Heart left ventricle (tissue), 16 donors: ENCODE measurements around the gene TNK2. TPM values are rescaled to one million over a fixed set of nuclear protein-coding genes. Genes with fewer than 3 reads are reported as not detected.

Experiments used
- ATAC-seq, 4 donors: fragments of 200-7000 bp; cut with Tn5 transposase; one replicate each; pipeline ENCODE4 v1.9.1; 2020 to 2022; ENCODE audit warnings: moderate library complexity in 4 of 4, mild to moderate bottlenecking in 3 of 4, moderate number of reproducible peaks in 1 of 4
- DNase-seq, 5 donors: peaks; one replicate each; pipeline ENCODE4 v3.0.0-alpha.2; 2020
- H3K27ac ChIP-seq, 12 donors: fragments of 200-600 bp; sonication (generic) in 4 of 12; one replicate each; pipeline versions ENCODE4 v1.5.0 to v1.8.0; 2016 to 2022; ENCODE audit warnings: mild to moderate bottlenecking in 2 of 12
- H3K27me3 ChIP-seq, 9 donors: fragments of 200-600 bp; sonication (generic) in 2 of 9; one replicate each; pipeline versions ENCODE4 v1.5.1 to v1.8.0; 2016 to 2022; ENCODE audit warnings: mild to moderate bottlenecking in 3 of 9
- H3K36me3 ChIP-seq, 9 donors: fragments of 200-600 bp; sonication (generic) in 2 of 9; one replicate each; pipeline versions ENCODE4 v1.5.0 to v1.8.0; 2018 to 2022; ENCODE audit warnings: mild to moderate bottlenecking in 2 of 9
- H3K4me1 ChIP-seq, 12 donors: fragments of 200-600 bp; sonication (generic) in 4 of 12; one replicate each; pipeline versions ENCODE4 v1.5.0 to v1.8.0; 2016 to 2022; ENCODE audit warnings: mild to moderate bottlenecking in 3 of 12
- H3K4me3 ChIP-seq, 12 donors: fragments of 200-600 bp; sonication (generic) in 4 of 12; one replicate each; pipeline versions ENCODE4 v1.5.0 to v1.8.0; 2017 to 2022; ENCODE audit warnings: mild to moderate bottlenecking in 9 of 12, moderate library complexity in 4 of 12
- H3K9me3 ChIP-seq, 12 donors: fragments of 200-600 bp; sonication (generic) in 4 of 12; one replicate each; pipeline versions ENCODE4 v1.5.0 to v1.8.0; 2016 to 2022; ENCODE audit warnings: mild to moderate bottlenecking in 1 of 12
- CTCF ChIP-seq, 12 donors: fragments of 200-600 bp; sonication (generic) in 4 of 12; IDR thresholded peaks; one replicate each; pipeline versions ENCODE4 v1.5.0 to v1.8.0; 2018 to 2022; ENCODE audit warnings: antibody characterized with exemption in 12 of 12, mild to moderate bottlenecking in 5 of 12
- POLR2A ChIP-seq, 2 donors: fragments of 450-650 bp; IDR thresholded peaks; one replicate each; pipeline ENCODE4 v1.6.1; 2017; ENCODE audit warnings: antibody characterized with exemption in 2 of 2, mild to moderate bottlenecking in 2 of 2, moderate library complexity in 2 of 2
- WGBS, 4 donors: extraction: QIAGEN DNeasy Blood & Tissue Kit in 2 of 4; methylation state at CpG; one replicate each; pipeline versions ENCODE4 v1.1.5 to v1.1.7; 2013 to 2018; 5-methylcytosine and 5-hydroxymethylcytosine counted together
- intact Hi-C, 10 donors: fragments of 100-400 bp; cut with DNase I; formaldehyde crosslinking; loops; one replicate each; pipeline versions ENCODE4 v1.11.1 to v1.14.2; 2022
- polyA plus RNA-seq, 2 donors: library from polyadenylated mRNA; stranded (reverse); fragments of 200-250 nt; gene quantifications; one replicate each; pipeline ENCODE4 v1.2.3, GENCODE V29; 2013
- total RNA-seq, 9 donors: library from RNA; depleted of rRNA in 2 of 9; stranded (reverse); fragments of >200 nt in 2 of 9; fragmentation: NEBNext Ultra II Directional in 3 of 9; extraction: Animal tissue kit (Norgen Biotek cat#: 25700) in 3 of 9; gene quantifications; one replicate each; pipeline versions ENCODE4 v1.1.0 to v1.2.4, GENCODE V29; 2016 to 2023
- donor health status: ischemic (EF 13 %, LVEDD 7.1; RV severe dilation, severe dysfunction).
- donor health status: healthy with polysubstance abuse.
- donor health status: DM: no; HTN: yes; CAD: no.
- donor health status: DM: no; HTN: no; CAD: no.
- donor health status: ischemic (EF 25% LVEDD 6.9; RV normal size, moderate dysfunction).
- donor health status: ischemic (EF 25% LVEDD 5.7; RV mildly dilated, moderate dysfunction).
- donor health status: healthy.
- donor health status: DM: yes; HTN: yes; CAD: no.
- donor health status: ischemic (EF 35%, LVEDD 5.7; RV mildly dilated, moderate dysfunction).
- donor health status: nonischemic (EF 11% LVEDD 7.7; RV severe dilation, severe dysfunction).
- donor health status: DM: yes; HTN: yes; CAD: no.
- donor health status: PGD.
- donor health status: ischemic (EF 29% LVEDD 5.4; RV normal size, mild dysfunction).
- donor health status: nonischemic (EF 23%, LVEDD 6.1; RV moderate dilation, normal function).

The TNK2 gene
- total and polyA plus RNA-seq, 11 donors, result 13.5 to 59.7 (median 28.7) TPM

GRCh38 chr3:195823280-195823679, 85.1 kb downstream of the TNK2 start:
- no peak for TF ChIP-seq POLR2A (IDR thresholded peaks at IDR 0.05)
- TF ChIP-seq CTCF (IDR thresholded peaks at IDR 0.05), result no peak
- peaks cover 0 to 38% (median 5%) of the 10 kb centered on the region in 9 donors for H3K27me3 ChIP-seq
- H3K27ac ChIP-seq, result no peak overlapping the region
- WGBS, 4 donors, result 21 to 27% (median 24%) methylated on average over 10 of the region's 10 CpGs
- H3K36me3 ChIP-seq, result no peaks in the 10 kb centered on the region
- no peaks in the 10 kb centered on the region for H3K9me3 ChIP-seq
- H3K4me3 ChIP-seq, result no peak overlapping the region
- DNase-seq (peak in 1 of 5 donors; percentile 34), ATAC-seq (no peak)
- H3K4me1 ChIP-seq, result no peaks in the 10 kb centered on the region
- intact Hi-C loops, result no loop called here

GRCh38 chr3:195822131-195822696, 86.1 kb downstream of the TNK2 start:
- Histone ChIP-seq H3K36me3 (no peaks in the 10 kb centered on the region), H3K27me3 (peaks cover 0 to 38% (median 5%) of the 10 kb centered on the region in 9 donors), H3K4me1 (no peaks in the 10 kb centered on the region), H3K9me3 (no peaks in the 10 kb centered on the region), H3K27ac (no peak overlapping the region), H3K4me3 (no peak overlapping the region)
- intact Hi-C loops, result no loop called here
- DNase-seq, result no peak
- WGBS, 4 donors, result 83 to 90% (median 85%) methylated on average over 16 of the region's 16 CpGs
- TF ChIP-seq CTCF (IDR thresholded peaks at IDR 0.05), result no peak
- no peak for TF ChIP-seq POLR2A (IDR thresholded peaks at IDR 0.05)
- ATAC-seq, result no peak

- WGBS, 4 donors, result 79 to 85% (median 82%) methylated on average over 21 of the region's 21 CpGs
- no peaks in the 10 kb centered on the region for H3K4me1 ChIP-seq
- intact Hi-C loops, result no loop called here
- TF ChIP-seq CTCF (IDR thresholded peaks at IDR 0.05), result no peak
- no peak for TF ChIP-seq POLR2A (IDR thresholded peaks at IDR 0.05)
- H3K36me3 ChIP-seq, result no peaks in the 10 kb centered on the region
- H3K9me3 ChIP-seq, result no peaks in the 10 kb centered on the region
- H3K27ac ChIP-seq, result no peak overlapping the region
- ATAC-seq (no peak), DNase-seq (peak in 1 of 5 donors; percentile 28)
- H3K27me3 ChIP-seq, result peaks cover 0 to 38% (median 5%) of the 10 kb centered on the region in 9 donors
- H3K4me3 ChIP-seq, result no peak overlapping the region
Observed at GRCh38 chr3:195821403-195822130, 86.8 kb downstream of the TNK2 start.

GRCh38 chr3:195820901-195821300, 87.5 kb downstream of the TNK2 start:
- H3K27ac ChIP-seq, result no peak overlapping the region

More at GRCh38 chr3:195820901-195821300, 87.5 kb downstream of the TNK2 start:
- no peak overlapping the region for H3K4me3 ChIP-seq
- DNase-seq, result no peak
- WGBS, 4 donors, result 80 to 85% (median 82%) methylated on average over 4 to 5 of the region's 5 CpGs
- no peaks in the 10 kb centered on the region for H3K9me3 ChIP-seq
- no peak for ATAC-seq
- H3K4me1 ChIP-seq, result no peaks in the 10 kb centered on the region
- no peaks in the 10 kb centered on the region for H3K36me3 ChIP-seq
- intact Hi-C loops, result no loop called here
- peaks cover 0 to 38% (median 5%) of the 10 kb centered on the region in 9 donors for H3K27me3 ChIP-seq
- TF ChIP-seq POLR2A (IDR thresholded peaks at IDR 0.05), result no peak
- TF ChIP-seq CTCF (IDR thresholded peaks at IDR 0.05), result no peak
